Fibroblast of villous mesenchyme (primary cell): ENCODE data around the gene SHISA9. TPM values are rescaled to one million over a fixed set of nuclear protein-coding genes. Genes with fewer than 3 reads are reported as not detected.
"Not testable (repeated sequence)": the region's sequence is repeated elsewhere in the genome, so short reads cannot be mapped to it uniquely, and the experiment has no call there.

Source experiments
- DNase-seq: peaks from one replicate; pipeline ENCODE4 v3.0.0-alpha.2; 2010; ENCODE audit warnings: low read depth
- H3K4me3 ChIP-seq: 2 replicates; pipeline ENCODE4 v1.5.1; 2011; ENCODE audit warnings: low read depth, mild to moderate bottlenecking, low read length
- total RNA-seq: library from RNA; depleted of rRNA; stranded (reverse); fragments of >200 nt; gene quantifications from 2 replicates; pipeline ENCODE4 v1.2.3, GENCODE V29; 2012
- TF ChIP-seq, protein P1 (sequence below): IDR thresholded peaks from 2 replicates; pipeline ENCODE4 v1.5.1; 2012; ENCODE audit warnings: low read depth, mild to moderate bottlenecking, low read length; ENCODE audit not compliant: insufficient read depth

Gene SHISA9
- total RNA-seq, 1 donor: not detected

DNA sequence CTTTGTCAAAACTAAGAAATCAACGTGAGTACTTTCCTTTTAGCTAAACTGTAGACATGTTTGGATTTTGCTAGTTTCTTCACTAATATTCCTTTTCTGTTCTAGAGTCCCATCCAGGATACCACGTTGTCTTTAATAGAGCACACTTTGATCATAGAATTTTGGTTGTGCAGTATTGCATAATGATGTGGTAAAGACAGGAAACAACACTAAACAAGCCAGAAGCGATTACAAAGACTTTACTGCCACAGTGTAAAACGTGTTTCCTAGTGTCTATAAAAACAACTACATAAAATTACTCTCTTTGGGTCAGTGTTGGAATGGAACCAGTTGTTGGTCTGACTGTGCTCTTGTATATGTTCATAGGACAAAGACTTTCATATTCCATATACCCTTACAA lies 19.3 kb downstream of the SHISA9 start:
- TF ChIP-seq, protein P1, sequence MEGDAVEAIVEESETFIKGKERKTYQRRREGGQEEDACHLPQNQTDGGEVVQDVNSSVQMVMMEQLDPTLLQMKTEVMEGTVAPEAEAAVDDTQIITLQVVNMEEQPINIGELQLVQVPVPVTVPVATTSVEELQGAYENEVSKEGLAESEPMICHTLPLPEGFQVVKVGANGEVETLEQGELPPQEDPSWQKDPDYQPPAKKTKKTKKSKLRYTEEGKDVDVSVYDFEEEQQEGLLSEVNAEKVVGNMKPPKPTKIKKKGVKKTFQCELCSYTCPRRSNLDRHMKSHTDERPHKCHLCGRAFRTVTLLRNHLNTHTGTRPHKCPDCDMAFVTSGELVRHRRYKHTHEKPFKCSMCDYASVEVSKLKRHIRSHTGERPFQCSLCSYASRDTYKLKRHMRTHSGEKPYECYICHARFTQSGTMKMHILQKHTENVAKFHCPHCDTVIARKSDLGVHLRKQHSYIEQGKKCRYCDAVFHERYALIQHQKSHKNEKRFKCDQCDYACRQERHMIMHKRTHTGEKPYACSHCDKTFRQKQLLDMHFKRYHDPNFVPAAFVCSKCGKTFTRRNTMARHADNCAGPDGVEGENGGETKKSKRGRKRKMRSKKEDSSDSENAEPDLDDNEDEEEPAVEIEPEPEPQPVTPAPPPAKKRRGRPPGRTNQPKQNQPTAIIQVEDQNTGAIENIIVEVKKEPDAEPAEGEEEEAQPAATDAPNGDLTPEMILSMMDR: no peak
- DNase-seq: no peak
- H3K4me3 ChIP-seq: no peak overlapping the region

DNA sequence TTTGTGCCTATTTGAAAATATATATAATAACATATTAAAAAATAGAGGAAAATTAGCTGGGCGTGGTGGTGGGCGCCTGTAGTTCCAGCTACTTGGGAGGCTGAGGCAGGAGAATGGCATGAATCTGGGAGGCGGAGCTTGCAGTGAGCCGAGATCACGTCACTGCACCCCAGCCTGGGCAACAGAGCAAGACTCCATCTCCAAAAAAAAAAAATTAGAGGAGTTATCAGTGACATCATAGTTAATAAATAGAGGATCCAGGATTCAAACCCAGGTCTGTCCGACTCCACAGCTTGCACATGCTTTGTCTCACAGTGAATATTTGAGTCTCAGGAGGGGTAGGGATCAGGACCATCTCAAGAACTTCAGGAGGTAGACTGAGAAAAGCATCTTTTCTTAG lies 22.2 kb downstream of the SHISA9 start:
- H3K4me3 ChIP-seq, DNase-seq: not testable (repeated sequence)

DNA sequence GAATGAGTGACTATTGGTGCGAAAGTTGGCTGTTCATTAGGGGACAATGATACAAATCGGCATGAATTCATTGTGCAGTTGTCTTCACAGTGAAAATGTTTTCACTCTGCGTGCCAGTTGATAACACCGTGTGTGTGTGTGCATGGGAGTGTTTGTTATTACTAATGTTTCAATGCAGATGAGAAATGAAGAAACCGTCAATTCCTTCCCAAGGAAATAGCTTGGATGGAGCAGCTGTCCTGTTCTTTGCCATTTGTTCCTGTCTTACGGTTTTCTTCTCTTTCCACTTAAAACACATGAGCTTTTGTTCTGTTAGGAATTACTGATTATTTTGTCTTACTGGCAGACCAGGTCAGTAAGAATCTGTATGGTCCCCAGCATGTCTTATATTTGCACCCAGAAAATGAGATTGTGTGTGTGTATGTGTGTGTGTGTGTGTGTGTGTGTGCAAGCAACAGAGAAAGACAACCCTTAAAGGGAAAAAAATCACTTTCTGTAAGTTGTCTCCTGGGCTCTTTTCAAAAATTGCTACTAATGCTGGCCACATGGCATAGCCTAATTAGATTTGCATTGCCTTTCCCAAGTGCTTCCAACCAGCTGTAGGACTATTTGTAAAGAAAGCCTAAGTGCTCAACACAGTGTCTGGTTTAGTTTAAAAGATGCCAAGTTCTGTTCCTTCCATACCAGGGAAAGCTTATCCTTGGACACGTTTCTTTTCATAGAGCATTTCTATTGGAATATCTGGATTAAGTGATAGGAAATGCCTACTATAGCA lies 23.8 kb downstream of the SHISA9 start:
- DNase-seq: no peak
- TF ChIP-seq, protein P1: no peak
- H3K4me3 ChIP-seq: no peak overlapping the region

DNA sequence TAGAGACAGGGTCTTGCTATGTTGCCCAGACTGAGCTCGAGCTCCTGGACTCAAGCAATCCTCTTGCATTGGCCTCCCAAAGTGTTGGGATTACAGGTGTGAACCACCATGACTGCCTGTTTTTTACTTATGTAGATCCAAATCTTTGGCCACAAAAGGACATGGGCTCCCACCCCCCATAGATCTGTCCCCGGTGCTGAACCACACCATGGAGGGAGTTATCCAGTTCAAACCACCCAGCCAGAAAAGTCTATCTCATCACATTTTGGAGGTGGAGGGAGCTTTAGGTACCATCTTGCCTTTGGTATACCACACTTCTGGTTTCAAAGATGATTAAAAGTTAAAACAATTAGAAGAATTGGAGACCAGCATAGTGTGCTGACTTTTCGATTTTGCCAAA lies 26.2 kb downstream of the SHISA9 start:
- TF ChIP-seq, protein P1: no peak
- no peak for DNase-seq

DNA sequence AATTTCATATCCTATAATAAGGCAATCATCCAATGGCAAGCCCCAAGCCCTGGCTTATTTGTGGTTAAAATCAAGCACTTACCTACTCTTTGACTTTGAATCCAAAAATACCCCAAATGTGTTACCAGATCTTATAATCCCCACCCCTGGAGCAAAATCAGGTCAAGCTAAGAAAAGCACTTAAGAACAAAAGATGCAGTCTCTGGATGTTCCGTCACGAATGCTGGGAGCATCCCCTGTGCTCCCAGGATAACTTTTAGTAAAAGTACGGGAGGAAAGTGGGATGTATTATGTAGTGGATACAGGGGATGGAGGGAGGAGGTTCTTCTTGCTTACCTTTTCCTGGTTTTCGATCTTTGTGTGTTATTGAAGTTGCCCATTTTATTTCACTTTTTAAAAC lies 29.5 kb downstream of the SHISA9 start:
- TF ChIP-seq, protein P1: no peak
- DNase-seq: no peak
- H3K4me3 ChIP-seq: no peak overlapping the region

More for the DNA sequence above, 26.2 kb downstream of the SHISA9 start:
- H3K4me3 ChIP-seq: no peak overlapping the region

DNA sequence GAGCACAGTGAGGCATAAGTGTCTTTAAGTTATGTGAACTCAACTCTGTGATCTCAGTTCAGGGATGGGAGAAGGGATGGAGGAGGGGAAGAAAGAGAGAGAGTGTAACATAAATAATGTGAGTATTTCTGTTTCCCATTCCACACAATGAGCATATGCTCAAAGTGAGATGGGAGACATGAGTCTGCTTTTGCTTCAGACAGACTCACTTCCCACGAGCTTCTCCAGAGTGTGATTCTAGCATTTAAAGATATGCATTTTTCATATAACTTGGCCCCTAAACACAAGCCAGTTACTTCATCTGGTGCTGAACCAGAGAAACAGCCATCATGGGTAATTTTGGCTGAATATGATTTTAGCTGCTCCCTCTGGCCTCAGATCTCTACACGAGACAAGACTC lies 35.0 kb downstream of the SHISA9 start:
- TF ChIP-seq, protein P1: no peak
- no peak overlapping the region for H3K4me3 ChIP-seq
- DNase-seq: no peak

DNA sequence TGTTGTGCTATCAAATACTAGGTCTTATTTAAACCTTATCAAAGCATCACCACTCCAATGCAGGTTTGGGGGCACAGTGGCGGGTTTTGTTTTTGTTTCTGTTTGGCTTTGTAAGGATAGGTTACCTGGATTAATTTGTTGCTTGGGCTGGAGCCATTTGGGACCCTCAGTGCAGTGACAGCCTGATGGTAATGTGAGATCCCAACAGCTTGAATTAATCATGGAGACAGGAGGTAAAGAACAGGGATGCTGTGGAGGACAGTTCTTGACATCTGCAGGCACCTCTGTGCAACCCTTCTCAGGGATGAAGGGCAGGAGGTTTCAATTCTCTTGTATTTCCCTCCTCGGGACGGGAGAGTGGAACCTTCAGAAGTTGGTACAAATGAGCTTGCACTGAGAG lies 40.5 kb downstream of the SHISA9 start:
- no peak for DNase-seq
- no peak overlapping the region for H3K4me3 ChIP-seq
- TF ChIP-seq, protein P1: no peak
